B cell (primary cell): ENCODE data around the gene C1orf185. TPM values are rescaled to one million over a fixed set of nuclear protein-coding genes. Genes with fewer than 3 reads are reported as not detected.

ENCODE experiments used
- ATAC-seq: fragments of 200-7000 bp; cut with Tn5 transposase; one replicate; pipeline ENCODE4 v1.10.0; 2021; ENCODE audit warnings: low read depth, mild to moderate bottlenecking, moderate number of reproducible peaks, moderate library complexity
- CTCF ChIA-PET: fragments of 350-600 bp; sonication (Branson Sonifier 250); formaldehyde crosslinking; loops from one replicate; lab custom pipeline; 2021; ENCODE audit warnings: antibody characterized with exemption, inconsistent platforms; lab: Charles Lee
- POLR2A ChIA-PET: fragments of 350-600 bp; sonication (Branson Sonifier 250); formaldehyde crosslinking; loops from one replicate; lab custom pipeline; 2021; ENCODE audit warnings: antibody characterized with exemption; lab: Charles Lee
- DNase-seq: peaks from one replicate; pipeline ENCODE4 v3.0.0; 2013
- H2AFZ ChIP-seq: 2 replicates; pipeline ENCODE4 v1.6.1; 2012; ENCODE audit warnings: mild to moderate bottlenecking, low read depth, low read length; ENCODE audit not compliant: insufficient read depth, poor library complexity, severe bottlenecking
- H3K27ac ChIP-seq, 2 donors: 1 replicate in 1 of 2; 2 replicates in 1 of 2; pipeline ENCODE4 v1.5.1; 2012 to 2013; ENCODE audit warnings: low read length in 2 of 2, mild to moderate bottlenecking in 2 of 2, moderate library complexity in 1 of 2
- H3K27me3 ChIP-seq, 4 experiments: fragments of 200-600 bp in 1 of 4; sonication (generic) in 1 of 4; replicated peaks in 1 of 4; 1 replicate in 2 of 4; 2 replicates in 2 of 4; pipeline versions ENCODE4 v1.6.1 to v1.7.0; 2013 to 2016; ENCODE audit warnings: low read length in 3 of 4, mild to moderate bottlenecking in 2 of 4, mixed read lengths in 1 of 4, moderate library complexity in 1 of 4; ENCODE audit not compliant: insufficient read depth in 4 of 4, control insufficient read depth in 3 of 4; ENCODE audit errors: control extremely low read depth in 1 of 4
- H3K36me3 ChIP-seq, 2 experiments: replicated peaks in 1 of 2; 1 replicate in 1 of 2; 2 replicates in 1 of 2; pipeline versions ENCODE4 v1.6.1 to v1.7.1; 2013; ENCODE audit warnings: low read length in 1 of 2; ENCODE audit not compliant: insufficient read depth in 2 of 2, control insufficient read depth in 1 of 2; ENCODE audit errors: control extremely low read depth in 1 of 2, extremely low read depth in 1 of 2
- H3K4me1 ChIP-seq, 2 donors: fragments of 200-600 bp in 1 of 2; sonication (generic) in 1 of 2; 1 replicate in 1 of 2; 2 replicates in 1 of 2; pipeline versions ENCODE4 v1.5.1 to v1.6.1; 2013 to 2017; ENCODE audit warnings: low read length in 2 of 2; ENCODE audit not compliant: control insufficient read depth in 2 of 2, insufficient read depth in 2 of 2
- H3K4me2 ChIP-seq: replicated peaks from 2 replicates; pipeline ENCODE3; 2012; ENCODE audit warnings: mild to moderate bottlenecking, low read depth, low read length; ENCODE audit not compliant: poor library complexity, severe bottlenecking
- H3K4me3 ChIP-seq, 5 experiments: fragments of 200-600 bp in 1 of 5; sonication (generic) in 1 of 5; 1 replicate in 3 of 5; 2 replicates in 2 of 5; pipeline versions ENCODE4 v1.5.1 to v1.7.0; 2011 to 2016; ENCODE audit warnings: low read length in 4 of 5, mild to moderate bottlenecking in 4 of 5, low read depth in 2 of 5, control low read depth in 1 of 5, moderate library complexity in 1 of 5; ENCODE audit not compliant: insufficient read depth in 1 of 5; ENCODE audit errors: control extremely low read depth in 1 of 5, extremely low read depth in 1 of 5
- H3K79me2 ChIP-seq: fragments of 200-600 bp; sonication (generic); one replicate; pipeline ENCODE4 v1.6.0; 2016; ENCODE audit warnings: low read length; ENCODE audit not compliant: control insufficient read depth, insufficient read depth
- H3K9ac ChIP-seq: fragments of 200-600 bp; sonication (generic); 2 replicates; pipeline ENCODE4 v1.6.1; 2017; ENCODE audit warnings: mild to moderate bottlenecking, low read length, moderate library complexity
- H3K9me3 ChIP-seq, 3 donors: one replicate each; pipeline versions ENCODE4 v1.6.1 to v1.7.1; 2013; ENCODE audit warnings: low read length in 2 of 3; ENCODE audit not compliant: control insufficient read depth in 2 of 3, insufficient read depth in 1 of 3; ENCODE audit errors: control extremely low read depth in 1 of 3
- H4K20me1 ChIP-seq: 2 replicates; pipeline ENCODE4 v1.6.0; 2012; ENCODE audit warnings: mild to moderate bottlenecking, low read length; ENCODE audit not compliant: insufficient read depth, control insufficient read depth, poor library complexity, severe bottlenecking
- H3K27ac Mint-ChIP-seq: one replicate; pipeline ENCODE4 v1.8.0; 2021; ENCODE audit warnings: mixed read lengths
- H3K27me3 Mint-ChIP-seq: one replicate; pipeline ENCODE4 v1.8.0; 2021; ENCODE audit warnings: mixed read lengths
- H3K4me1 Mint-ChIP-seq: one replicate; pipeline ENCODE4 v1.8.0; 2021; ENCODE audit warnings: mixed read lengths
- H3K4me3 Mint-ChIP-seq: one replicate; pipeline ENCODE4 v1.8.0; 2021; ENCODE audit warnings: mixed read lengths
- H3K9me3 Mint-ChIP-seq: one replicate; pipeline ENCODE4 v1.8.0; 2022; ENCODE audit warnings: mixed read lengths; ENCODE audit not compliant: insufficient read depth
- EZH2 ChIP-seq: IDR thresholded peaks from 2 replicates; pipeline ENCODE4 v1.6.1; 2012; ENCODE audit warnings: borderline replicate concordance, low read depth, mild to moderate bottlenecking, moderate library complexity, low read length; ENCODE audit not compliant: insufficient read depth, poor library complexity, severe bottlenecking
- WGBS: methylation state at CpG from one replicate; pipeline ENCODE4 v1.1.5; 2013; ENCODE audit warnings: missing lambda C conversion rate; ENCODE audit not compliant: insufficient coverage; 5-methylcytosine and 5-hydroxymethylcytosine counted together
- intact Hi-C: fragments of 100-400 bp; cut with micrococcal nuclease; formaldehyde crosslinking; loops from one replicate; pipeline ENCODE4 v1.10.0; 2022
- polyA plus RNA-seq: library from polyadenylated mRNA; depleted of rRNA; stranded (reverse); fragments of >200 nt; gene quantifications from 2 replicates; pipeline ENCODE4 v1.2.3, GENCODE V29; 2012
- total RNA-seq, 2 donors: library from RNA; stranded (reverse); fragments of 120-200 nt in 1 of 2; gene quantifications; 1 replicate in 1 of 2; 2 replicates in 1 of 2; pipeline versions ENCODE4 v1.2.3 to v1.2.4, GENCODE V29; 2013 to 2022
- TF ChIP-seq, protein P1 (sequence below): fragments of 200-600 bp; IDR thresholded peaks from one replicate; pipeline ENCODE4 v1.8.0; 2022; ENCODE audit warnings: antibody characterized with exemption, mild to moderate bottlenecking

The C1orf185 gene
- total and polyA plus RNA-seq, 2 donors (not counting 1 experiment from before 2014, with no cell fraction given), result not detected

- H3K9ac ChIP-seq, result no peak overlapping the region
- intact Hi-C loops, result no loop called here
- no peak overlapping the region for H3K4me2 ChIP-seq
- Mint-ChIP-seq H3K4me3 (no peak overlapping the region), H3K27me3 (peaks cover 6% of the 10 kb centered on the region), H3K27ac (no peak overlapping the region), H3K4me1 (no peaks in the 10 kb centered on the region), H3K9me3 (no peaks in the 10 kb centered on the region)
- no peaks in the 10 kb centered on the region for H3K27me3 ChIP-seq
- H3K4me1 ChIP-seq, result no peaks in the 10 kb centered on the region
- no peak for TF ChIP-seq EZH2
- TF ChIP-seq, protein P1, sequence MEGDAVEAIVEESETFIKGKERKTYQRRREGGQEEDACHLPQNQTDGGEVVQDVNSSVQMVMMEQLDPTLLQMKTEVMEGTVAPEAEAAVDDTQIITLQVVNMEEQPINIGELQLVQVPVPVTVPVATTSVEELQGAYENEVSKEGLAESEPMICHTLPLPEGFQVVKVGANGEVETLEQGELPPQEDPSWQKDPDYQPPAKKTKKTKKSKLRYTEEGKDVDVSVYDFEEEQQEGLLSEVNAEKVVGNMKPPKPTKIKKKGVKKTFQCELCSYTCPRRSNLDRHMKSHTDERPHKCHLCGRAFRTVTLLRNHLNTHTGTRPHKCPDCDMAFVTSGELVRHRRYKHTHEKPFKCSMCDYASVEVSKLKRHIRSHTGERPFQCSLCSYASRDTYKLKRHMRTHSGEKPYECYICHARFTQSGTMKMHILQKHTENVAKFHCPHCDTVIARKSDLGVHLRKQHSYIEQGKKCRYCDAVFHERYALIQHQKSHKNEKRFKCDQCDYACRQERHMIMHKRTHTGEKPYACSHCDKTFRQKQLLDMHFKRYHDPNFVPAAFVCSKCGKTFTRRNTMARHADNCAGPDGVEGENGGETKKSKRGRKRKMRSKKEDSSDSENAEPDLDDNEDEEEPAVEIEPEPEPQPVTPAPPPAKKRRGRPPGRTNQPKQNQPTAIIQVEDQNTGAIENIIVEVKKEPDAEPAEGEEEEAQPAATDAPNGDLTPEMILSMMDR, result no peak
- H3K36me3 ChIP-seq, result no peaks in the 10 kb centered on the region
- ATAC-seq (no peak), DNase-seq (no peak)
- no peak overlapping the region for H3K27ac ChIP-seq
- ChIA-PET CTCF (interaction anchor here (0.6 to 8.2 kb wide), 21 partner anchors 8 to 1662 kb away, joined by 3 to 225 read pairs (median 4); no protein-coding TSS in a partner anchor), POLR2A (interaction anchor here (0.6 kb wide), 1 partner anchor 37 kb away, joined by 3 read pairs; no protein-coding TSS in a partner anchor)
- no peaks in the 10 kb centered on the region for H3K79me2 ChIP-seq
- no peaks in the 10 kb centered on the region for H3K9me3 ChIP-seq
- H3K4me3 ChIP-seq, result no peak overlapping the region
- no CpG with 5 or more reads among the region's 1 CpG for WGBS
- no peak overlapping the region for H2AFZ ChIP-seq
- H4K20me1 ChIP-seq, result no peaks in the 10 kb centered on the region
These were observed 88.9 kb downstream of the C1orf185 start for GRCh38 chr1:51190961-51191360.

GRCh38 chr1:51192213-51192843, 90.3 kb downstream of the C1orf185 start:
- no peak for ATAC-seq
- H3K4me3 ChIP-seq, result no peak overlapping the region
- no peaks in the 10 kb centered on the region for H4K20me1 ChIP-seq
- no peak overlapping the region for H2AFZ ChIP-seq
- ChIA-PET CTCF (interaction anchor here (0.5 to 8.2 kb wide), 21 partner anchors 10 to 565 kb away, joined by 3 to 225 read pairs (median 4); no protein-coding TSS in a partner anchor), POLR2A (no interaction called here)
- H3K27ac ChIP-seq, result no peak overlapping the region
- H3K9me3 ChIP-seq, result no peaks in the 10 kb centered on the region
- intact Hi-C loops, result no loop called here
- peak; percentile 63 for DNase-seq
- WGBS, result 44% methylated on average over 3 of the region's 3 CpGs
- H3K4me2 ChIP-seq, result no peak overlapping the region
- no peak overlapping the region for H3K9ac ChIP-seq
- TF ChIP-seq EZH2, result no peak
- TF ChIP-seq, protein P1, result peak; percentile 88
- Mint-ChIP-seq H3K4me3 (no peak overlapping the region), H3K27me3 (peaks cover 9% of the 10 kb centered on the region), H3K9me3 (no peaks in the 10 kb centered on the region), H3K27ac (no peak overlapping the region), H3K4me1 (no peaks in the 10 kb centered on the region)
- H3K79me2 ChIP-seq, result no peaks in the 10 kb centered on the region
- no peaks in the 10 kb centered on the region for H3K27me3 ChIP-seq
- H3K36me3 ChIP-seq, result no peaks in the 10 kb centered on the region
- H3K4me1 ChIP-seq, result no peaks in the 10 kb centered on the region
